GM21526 (cell line): ENCODE measurements around the gene TCF4.

Experiments used
- ATAC-seq: cut with Tn5 transposase; IDR thresholded peaks from one replicate; pipeline ENCODE4 v1.9.1; 2021; ENCODE audit warnings: moderate library complexity; ENCODE audit not compliant: unreplicated experiment, low FRiP score

Gene TCF4

DNA sequence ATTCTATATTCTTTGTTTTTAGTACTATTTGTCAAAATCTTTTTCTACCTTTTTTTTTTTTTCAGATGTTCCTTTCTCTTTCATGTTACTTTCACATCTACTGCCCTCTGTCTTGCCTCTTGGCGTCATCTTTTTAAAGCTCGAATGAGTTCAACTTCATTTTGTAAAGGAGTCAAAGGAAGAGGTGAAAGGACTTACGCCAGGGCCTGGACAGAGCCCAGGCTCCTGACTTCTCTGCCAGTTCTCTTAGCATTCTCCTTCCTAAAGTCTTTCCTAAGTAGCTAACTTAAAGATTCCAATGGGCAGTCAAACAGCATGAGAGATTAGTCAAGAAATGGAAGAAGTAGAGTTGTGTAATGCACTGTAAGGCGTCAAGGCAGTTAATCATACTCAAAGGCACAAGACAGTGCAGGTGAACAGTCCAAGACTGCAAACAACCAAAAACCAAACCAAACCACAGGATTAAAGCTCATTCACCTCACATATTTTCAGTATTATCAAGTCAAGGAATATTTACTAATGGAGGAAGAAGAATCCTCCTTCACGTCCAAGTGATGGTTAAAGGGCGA lies 301.7 kb downstream of the TCF4 start:
- ATAC-seq: no peak

DNA sequence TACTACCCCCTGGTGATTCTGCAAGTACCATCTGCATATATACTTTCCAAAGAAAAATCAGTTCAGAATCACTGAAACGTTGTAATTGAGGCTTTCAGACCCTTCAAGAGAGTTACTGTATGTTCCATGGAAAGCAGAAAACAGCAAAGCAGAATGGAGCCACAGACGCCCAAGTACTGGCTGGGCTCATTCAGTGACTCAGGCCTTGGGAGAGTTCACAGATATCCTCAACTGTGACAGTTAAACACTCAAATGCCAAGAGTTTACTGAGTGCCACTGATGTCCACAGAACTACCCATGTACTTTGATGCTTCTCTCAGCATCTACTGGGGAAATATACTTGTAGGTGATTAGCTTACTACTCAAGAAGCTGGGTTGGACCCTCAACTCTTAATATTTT lies 303.4 kb downstream of the TCF4 start:
- ATAC-seq: no peak

DNA sequence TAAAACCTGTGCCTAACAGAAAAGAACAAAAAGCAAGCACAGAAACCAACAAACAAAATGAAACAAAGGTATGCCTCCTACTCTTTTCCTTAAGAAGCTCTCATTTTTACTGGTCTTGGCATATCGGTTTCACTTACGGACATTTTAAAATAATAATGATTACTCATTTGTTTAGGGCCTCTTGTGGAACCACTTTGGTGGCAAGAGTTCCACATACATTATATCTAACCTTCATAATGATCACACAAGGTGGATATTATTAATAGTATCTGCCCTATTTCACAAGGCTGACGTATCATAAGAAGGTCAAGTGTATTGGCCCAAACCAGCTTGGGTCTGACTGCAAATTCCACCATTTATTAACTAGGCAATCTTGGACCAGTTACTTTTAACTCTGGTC lies 304.7 kb downstream of the TCF4 start:
- ATAC-seq: peak; percentile 55

DNA sequence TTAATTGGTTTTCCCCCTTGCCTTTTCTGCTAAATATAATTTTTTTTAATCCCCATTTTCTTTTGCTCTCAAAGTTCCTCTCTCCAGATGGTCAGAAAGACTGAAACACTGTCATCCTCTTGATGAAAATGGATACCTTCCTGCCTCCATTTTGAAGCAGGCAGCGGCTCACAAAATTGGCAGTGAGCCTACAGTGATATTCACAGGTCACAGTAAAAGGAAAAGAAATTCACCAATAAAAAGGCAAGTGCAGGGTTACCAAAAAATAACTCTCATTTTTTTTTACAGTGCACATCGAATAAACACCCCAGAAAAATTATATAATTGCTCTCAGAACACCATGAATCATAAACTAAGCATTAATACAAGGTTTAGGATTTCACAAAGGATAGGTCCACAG lies 307.5 kb downstream of the TCF4 start:
- no peak for ATAC-seq

DNA sequence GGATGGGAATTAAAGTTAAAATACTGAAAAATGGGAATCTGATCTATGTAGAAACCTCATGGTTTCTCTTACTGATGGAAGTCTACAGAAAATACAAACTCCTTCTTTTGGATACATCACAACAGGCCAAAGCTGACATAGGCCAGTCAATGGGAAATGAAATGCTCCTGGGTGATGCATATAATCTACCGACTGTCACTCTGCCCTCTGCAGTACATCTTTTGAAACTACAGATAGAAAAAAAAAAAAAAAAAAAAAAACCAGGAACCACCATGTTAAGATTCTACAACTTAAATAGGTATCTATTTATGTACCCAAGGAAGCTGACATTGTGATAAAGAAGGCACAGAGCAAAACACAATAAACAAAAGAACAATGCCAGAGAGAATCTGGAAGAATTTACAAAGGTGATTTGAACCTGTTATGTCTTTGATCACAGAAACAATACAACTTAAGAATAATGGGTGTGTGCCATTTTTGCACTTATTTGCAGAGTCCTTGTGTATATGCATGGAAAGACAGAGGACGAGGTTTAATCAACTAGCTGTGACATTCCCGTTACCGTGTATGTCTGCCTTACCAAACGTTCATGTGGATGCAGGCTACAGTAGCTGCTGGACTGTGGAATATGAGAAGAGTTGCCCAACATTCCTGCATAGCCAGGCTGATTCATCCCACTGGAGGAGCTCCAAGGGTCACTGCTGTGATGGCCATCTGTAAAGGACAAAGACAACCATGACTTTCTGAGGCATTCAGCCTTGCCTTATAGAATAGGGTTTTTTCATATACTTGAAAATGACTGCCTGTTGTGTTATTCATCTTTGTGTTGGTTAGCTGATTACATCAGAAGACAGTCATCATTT lies 312.7 kb downstream of the TCF4 start:
- ATAC-seq: no peak

DNA sequence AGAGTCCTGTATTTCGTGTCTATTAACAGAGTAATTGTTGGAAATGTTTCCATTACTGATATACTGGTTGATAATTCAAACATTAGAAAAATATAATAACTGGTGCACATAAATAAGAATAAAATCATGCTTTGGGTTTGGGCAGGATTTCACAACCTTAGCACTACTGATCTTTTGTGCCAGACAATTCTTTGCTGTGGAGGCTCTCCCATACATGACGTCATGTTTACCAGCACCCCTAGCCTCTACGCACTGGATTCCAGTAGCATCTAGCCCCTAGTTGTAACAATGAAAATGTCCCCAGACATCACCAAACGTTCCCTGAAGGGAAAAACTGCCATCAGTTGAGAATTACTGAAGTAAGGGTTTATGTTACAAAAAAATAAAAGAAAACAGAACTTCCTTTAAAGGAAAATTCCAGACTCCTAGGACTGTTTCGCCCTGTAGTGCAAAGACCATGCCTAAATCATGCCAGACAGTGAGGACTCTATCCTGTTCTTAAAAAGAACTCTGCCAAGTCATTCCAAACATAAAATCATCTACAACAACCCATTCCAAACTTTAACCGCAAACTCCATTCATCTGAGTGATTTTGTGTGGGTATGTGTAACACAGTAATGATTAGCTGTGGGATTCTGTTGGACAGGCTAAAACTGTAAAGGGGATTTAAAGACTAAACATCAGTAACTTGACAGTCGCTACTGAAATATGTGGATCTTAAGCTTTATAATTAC lies 315.3 kb downstream of the TCF4 start:
- no peak for ATAC-seq

DNA sequence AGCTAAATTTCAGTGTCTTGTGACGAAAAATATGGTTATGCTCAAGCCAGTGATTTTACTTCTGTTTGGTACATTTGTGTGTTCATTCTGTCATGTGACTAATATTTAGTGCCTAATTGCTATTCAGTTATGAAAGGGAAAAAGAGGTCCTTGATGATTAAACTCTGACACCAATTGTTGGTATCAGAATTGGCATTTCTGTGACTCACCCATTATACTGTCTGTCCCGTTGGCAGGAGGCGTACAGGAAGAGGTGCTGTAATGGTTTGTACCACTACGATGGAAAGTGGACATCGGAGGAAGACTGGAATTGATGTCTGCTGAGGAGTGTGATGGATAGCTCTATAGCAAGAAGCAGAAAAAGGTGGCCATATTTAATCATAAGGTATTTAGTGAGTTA lies 318.4 kb downstream of the TCF4 start:
- no peak for ATAC-seq

DNA sequence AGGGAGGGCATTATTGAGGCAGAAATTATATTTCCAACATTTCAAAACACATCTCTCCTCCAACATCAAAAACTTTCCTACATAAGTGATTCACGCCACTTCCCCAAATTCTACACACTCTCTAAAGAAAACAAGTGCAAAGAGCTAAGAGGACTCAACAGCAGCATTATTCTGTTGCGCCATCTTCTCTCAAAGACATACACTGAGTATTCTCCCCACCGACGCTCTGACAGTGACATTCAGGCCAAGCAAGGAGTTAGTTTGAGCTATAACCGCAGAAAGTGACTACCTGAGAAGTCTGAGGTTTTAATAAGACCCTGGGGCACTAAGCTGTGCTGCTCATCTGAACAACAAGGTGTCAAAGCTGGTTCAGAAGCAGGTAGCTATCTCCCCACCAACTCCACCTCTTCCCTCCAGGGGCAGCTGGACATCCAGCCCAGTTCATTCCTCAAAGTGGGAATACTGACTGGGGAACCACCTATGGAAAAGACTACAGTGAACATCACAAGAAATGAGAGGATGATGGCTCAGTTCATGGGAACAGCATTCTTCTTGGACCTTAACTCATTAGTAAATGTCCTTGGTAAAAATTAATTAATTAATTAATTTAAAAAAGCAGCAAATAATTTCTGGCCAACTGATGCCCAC lies 319.2 kb downstream of the TCF4 start:
- peak; percentile 62 for ATAC-seq

DNA sequence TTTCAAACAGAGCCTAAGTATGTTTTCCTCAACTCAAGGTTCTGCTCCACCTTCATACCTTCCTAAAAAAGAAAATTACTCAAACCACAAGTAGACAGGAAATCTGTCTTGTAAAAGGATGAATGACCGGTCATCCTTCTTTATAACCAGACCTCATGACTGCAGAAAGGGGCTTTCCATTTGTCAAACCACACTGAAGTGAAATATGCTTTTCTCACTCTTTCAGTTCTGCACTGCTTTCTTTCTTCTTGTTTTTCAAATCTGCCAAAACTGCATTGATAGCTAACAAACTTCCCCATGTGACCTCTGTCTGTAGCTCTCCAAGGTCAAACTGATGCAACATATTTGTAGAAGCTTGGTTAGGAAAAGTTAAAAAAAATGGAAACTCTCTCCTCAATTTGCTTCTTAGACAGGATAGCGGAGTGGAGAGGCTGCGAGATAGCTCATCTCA lies 319.8 kb downstream of the TCF4 start:
- ATAC-seq: peak; percentile 65

DNA sequence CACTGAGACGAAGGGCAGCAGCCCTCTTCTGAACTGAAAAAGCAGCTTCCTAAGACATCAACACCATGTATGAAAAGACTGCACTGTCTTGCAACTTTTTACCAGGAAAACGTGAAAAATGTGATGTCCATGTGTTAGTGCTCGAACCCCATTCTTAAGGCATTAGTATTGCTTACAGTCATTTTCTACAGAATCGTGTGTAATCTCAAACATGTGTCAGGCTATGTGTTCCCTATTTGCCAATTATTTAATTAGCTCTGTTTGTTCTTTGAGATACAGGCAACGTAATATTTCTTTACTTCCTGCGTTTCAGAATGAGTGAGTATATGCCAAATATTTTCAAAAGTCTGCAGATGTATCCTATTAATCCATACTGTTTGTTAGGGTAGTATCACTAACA lies 321.0 kb downstream of the TCF4 start:
- ATAC-seq: no peak

DNA sequence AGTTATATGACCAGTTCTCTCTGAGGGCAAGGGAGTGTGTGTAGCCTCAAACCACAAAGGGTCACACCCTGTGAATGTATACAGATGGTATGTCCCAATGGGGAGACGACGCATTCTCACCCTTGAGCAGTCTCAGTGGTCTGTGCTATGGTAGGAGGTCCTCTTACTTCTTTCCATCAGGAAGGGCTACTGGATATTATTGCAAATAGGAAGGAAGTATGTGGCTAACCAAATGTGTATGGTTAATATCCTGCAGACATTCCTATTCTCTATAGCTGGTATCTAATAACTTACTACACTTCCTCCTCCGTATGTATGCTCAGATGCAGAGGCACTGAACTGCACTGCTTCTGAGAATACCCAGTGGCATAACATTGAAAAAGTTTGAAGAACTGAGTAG lies 322.0 kb downstream of the TCF4 start:
- peak; percentile 30 for ATAC-seq

DNA sequence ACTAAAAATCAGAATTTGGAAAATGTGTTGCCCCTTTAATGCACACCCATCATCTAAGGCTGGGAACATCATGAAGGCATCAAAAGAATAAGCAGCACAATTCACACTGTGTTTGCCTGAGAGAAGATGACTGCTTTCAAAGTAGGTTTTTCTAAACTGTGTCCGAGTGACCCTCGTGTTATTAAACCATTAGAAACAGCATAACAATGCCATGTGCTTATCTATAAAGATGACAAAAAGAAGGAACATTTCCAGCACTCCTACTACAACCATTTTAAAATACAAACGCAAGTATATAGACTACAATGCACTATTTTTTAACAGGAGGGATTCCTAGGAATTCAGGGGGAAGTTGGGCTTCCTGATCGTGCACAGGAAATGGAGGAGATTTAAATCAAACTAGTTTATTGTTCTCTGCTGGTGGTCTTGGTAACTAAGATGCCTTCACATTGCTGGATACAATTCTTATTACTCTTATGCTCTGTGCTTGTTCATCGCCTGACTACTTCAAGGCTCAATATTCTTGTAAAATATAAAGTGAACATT lies 322.8 kb downstream of the TCF4 start:
- no peak for ATAC-seq

DNA sequence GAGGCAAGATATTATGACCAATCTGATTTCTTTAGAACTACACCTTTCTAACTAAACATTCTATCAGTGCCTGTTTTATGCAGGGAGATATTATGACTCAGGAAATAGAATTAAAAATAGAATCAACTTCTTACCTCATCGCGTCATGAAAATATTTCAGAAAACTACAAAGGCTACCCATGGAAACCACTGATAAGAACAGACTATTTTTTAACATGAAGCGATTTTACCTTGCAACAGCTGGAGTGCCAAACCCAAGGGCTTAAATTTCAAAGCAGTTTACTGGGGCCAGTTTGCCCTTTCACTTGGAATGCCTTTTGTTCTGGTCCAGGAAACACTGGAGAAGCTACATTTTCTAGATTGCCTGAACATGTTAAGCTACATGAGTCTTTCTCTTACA lies 323.9 kb downstream of the TCF4 start:
- ATAC-seq: no peak

DNA sequence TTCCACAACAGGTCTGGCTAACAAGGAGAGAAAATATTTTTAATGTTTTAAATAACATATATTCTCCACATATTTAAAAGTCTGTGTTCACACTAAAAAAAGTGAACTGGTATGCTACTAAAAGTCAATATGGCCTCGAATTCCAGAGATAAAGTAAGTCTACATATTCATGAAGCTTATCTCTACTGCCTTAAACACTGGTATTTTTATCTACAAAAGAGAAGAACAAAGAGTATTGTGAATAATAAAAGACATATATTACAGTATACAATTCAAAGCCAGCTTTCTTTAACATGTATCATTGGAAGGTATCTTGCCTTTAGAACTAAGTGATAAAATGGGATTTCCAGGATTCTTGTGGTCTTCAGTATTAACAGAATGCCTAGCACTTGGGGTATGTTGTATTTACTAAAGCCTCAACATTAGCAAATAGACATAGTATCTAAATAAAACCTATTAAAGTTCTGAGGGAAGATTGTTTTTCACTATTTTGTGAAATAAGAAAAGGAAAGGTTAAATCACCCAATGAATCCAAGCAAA lies 325.9 kb downstream of the TCF4 start:
- ATAC-seq: no peak

DNA sequence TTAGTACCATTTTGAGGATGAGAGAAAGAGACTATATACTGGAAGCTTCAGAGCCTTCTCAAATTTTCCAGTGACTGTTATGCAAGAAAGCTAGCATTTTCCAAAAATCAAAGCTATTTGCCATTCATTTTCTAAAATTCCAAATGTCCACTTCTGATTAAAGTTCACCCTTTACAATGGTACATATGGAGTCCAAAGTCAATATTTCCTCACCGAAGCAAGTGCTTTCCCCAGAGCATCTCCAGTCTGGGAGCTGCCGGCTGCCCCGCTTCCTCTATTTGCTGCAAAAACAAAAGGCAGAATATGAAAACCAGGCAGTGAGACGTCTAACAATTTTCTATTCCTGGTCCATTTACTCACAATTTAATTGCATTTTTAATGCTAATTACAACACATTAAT lies 326.7 kb downstream of the TCF4 start:
- ATAC-seq: no peak

DNA sequence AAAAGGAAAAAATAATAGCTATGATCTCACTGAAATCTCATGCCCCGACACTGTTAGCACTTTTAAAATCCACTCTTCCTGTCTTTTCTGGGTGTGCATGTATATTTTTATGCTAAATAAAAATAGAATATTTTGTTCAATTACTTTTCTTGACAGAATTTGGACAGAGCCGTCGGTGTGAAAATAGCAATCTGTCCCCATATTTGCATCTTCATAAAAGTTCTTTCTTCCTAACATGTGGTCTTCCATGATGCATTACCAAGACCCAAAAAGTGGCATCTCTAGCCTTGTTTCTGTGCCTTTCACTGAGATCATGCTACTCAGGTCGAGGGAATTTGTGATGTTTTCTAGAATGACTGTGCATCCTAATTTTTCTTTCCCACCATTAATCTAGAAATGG lies 329.9 kb downstream of the TCF4 start:
- ATAC-seq: no peak

DNA sequence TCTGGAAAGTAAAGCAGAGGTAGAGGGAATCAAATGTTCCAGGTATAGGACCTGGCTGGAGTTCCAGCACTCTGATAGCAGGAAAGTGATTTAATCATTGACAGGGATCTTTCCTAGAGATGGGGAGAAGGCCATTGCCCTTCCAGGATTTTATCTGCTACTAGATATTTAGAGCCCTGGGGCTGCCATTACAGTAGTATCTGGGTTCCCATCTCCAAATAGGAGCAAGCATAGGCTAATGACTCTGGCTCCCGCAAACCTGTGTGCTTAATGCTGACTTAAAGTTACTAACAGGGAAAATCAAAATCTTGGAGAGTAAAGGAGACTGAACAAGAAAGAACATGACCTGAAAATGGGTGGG lies 331.1 kb downstream of the TCF4 start:
- no peak for ATAC-seq

DNA sequence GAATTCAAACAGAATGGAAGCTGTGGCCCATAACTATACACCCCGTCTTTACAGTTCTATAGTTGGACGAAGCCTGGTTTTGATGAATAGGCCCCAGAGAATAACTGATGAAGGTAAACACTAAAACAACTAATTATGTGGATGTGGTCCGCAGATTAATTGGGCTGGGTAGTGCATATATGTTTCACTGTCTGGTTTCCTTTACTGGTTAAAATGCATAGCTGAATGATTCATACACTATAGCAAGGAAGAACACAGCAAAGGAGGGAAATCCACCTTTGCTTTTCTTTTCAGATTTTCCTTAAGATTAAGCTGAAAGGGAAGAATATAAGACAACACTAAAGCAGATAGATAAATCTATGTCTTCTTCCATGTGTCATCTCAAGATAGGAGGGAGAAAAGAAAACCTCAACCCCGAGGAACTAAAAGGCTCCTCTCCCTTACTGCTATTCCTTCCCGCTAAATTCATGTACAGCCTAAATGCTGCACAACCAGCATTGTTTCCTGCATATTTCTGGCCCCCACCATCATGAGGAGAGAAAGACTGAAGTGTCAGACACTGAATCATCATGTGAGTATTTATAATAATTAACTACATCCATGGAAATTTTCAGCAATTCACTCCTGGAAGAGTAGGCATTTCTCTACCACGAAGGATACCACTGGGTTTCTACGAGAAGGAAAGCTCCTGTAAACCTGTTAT lies 331.6 kb downstream of the TCF4 start:
- ATAC-seq: no peak

DNA sequence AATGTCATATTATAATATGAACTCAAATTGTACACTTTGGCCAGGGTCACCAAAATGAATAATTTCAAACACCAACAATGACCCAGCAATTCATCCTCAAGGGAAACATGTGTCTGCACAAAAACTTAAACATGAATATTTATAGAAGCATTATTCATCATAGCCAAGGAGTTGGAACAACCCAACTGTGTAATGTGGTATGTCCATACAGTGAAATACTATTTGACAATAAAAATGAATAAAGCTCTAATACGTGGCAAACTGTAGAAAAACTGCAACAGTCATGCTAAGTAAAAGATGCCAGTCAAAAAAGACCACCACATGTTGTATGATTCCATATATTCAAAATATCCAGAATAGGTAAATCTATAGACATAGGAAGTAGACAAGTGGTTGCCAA lies 334.2 kb downstream of the TCF4 start:
- ATAC-seq: no peak

DNA sequence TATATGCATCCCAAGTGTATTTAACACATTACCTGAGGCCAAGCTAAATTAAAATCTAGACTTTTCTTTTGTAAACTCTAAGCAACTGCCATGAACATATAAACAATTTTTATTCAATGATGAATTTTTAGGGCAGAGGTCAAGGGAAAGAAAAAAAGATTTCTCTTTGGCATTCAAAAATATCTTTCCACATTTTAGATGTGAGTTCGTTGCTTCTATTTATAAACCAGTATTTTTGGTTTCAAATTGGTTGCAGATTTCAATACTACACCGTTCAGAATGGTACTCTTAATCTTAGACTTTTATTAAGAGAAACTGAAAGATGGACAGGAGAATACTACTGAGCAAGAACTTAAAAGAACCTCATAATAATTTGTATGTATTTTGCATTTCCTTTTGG lies 335.1 kb downstream of the TCF4 start:
- peak; percentile 50 for ATAC-seq
